Stimulated activated CD8-positive, alpha-beta memory T cell treated with anti-CD3 and anti-CD28 coated beads, Interleukin-12 subunit alpha, Interleukin-12 subunit beta, amount 100 ng/mL, for 1 hour (primary cell): Measurements from ENCODE around the gene PLPPR4.
"Not testable (repeated sequence)": the region's sequence is repeated elsewhere in the genome, so short reads cannot be mapped to it uniquely, and the experiment has no call there.

ENCODE experiments used
- DNase-seq: peaks from one replicate; pipeline ENCODE4 v3.0.0-alpha.2; 2020; ENCODE audit warnings: low read depth

The PLPPR4 gene

GRCh38 chr1:99264201-99265021 lies at the start of gene PLPPR4:
TSS of gene PLPPR4 (plus strand) at chr1:99264492. CDS start at chr1:99264594, 102 bp downstream.
- no peak for DNase-seq

- DNase-seq, result no peak
Measured at GRCh38 chr1:99216956-99217355, 47.3 kb upstream of the PLPPR4 start.

DNA sequence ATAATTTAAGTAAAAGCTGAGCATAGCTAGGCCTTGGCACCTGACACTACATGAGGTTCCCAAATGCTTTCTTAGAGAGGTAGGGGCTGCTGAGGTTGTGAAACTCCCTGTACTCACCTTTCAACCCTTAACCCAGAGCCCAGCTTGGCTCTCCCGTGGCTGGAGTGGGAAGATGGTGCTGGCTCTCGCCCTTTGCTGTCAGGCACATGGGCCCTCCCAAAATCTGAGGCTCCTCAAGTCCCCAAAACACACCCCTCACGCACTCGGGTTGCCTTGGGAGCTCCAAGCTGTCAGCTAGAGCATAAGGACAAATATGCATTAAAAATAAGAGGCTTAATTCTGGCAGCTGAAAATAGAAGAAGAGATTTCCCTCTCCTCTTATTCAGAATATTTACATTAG lies 46.7 kb upstream of the PLPPR4 start:
- no peak for DNase-seq

- no peak for DNase-seq
Measured at GRCh38 chr1:99218572-99218971, 45.7 kb upstream of the PLPPR4 start.

DNA sequence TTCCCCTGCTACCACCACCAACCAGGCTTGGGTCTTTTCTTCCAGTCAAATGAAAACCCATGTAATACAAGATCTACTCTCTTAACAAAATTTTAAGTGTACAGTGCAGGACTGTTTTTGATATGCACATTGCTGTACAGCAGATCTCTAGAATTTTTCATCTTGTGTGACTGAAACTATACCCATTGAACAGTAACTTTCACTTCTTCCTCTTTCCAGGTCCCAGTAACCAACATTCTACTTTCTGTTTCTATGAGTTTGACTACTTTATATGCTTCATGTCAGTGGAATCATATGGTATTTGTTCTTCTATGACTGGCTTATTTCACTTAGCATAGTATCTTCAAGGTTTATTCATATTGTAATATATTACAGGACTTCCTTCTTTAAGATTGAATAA lies 45.3 kb upstream of the PLPPR4 start:
- no peak for DNase-seq

DNA sequence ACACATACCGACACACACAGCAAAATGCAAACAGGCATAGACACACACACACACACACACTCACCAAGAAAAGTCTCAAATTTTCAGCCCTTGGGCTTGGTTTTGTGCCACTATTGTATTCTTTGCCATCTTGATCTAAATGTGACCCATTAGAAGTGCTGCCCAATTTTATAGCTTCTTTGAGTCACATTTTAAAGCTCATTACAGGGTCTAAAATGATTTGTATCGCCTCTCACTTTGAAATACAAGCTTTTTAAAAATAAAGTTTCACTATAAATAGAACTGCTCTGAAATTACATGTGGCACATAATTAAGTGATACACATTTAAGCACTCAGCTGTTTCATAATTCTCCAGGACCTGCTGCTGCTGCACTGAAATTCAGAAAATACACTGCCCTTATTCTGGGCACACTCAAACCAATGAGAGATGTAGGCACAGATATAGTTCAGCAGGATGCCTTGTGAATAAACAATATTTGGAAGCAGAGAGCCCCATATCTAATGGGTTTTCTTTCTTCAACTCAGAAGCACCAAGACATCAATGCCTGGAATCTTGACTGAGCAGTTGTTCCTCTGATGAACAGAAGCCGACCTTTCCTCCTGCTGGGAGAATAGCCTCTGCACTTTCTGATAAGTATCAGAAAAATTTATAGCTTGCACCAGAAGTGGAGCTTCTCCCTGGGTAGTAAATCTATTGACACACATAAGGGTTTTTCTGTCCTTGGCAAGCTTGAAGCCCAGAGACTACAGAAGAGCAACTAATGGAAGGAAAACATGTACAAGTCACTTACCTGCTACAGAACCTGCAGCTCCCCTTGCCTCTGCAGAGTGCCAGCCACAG lies 37.0 kb upstream of the PLPPR4 start:
- DNase-seq, result no peak

DNA sequence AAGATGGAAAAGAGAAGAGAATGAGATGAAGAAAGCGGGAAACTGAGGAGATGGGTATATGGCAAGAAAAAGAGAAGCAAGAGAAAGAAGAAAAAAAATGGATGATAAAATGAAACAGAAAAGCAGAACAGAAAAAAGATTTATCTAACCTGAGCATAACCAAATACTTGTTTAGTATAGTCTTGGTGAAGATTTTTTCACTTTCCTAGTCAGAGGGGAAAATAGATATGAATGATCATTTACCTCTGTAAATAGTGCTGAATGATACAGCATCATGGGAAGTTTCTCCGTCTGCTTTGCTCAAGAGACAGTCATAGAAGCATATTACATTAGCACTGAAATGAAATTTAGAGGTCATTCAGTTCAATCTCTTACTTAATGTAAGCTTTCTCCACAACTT lies 36.1 kb upstream of the PLPPR4 start:
- no peak for DNase-seq

DNA sequence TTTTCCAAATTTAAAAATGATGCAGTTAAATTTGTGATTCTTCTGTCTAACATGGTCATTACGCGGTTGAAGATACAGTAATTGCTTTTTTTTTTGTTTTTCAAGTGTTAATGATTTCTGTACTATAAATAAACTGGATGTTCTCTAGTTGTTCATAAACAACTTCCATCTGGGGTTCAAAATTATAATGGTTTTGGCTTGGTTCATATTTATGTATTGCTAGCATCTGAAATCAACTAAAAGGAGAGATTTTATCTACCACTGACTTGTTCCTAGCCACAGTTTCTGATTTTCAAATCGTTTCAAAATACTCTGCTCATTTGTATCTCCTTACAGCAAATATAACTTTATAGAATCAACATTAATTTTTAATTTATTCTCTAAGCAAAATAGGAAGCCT lies 35.2 kb upstream of the PLPPR4 start:
- no peak for DNase-seq

GRCh38 chr1:99230695-99231094 lies 33.6 kb upstream of the PLPPR4 start:
- no peak for DNase-seq

DNA sequence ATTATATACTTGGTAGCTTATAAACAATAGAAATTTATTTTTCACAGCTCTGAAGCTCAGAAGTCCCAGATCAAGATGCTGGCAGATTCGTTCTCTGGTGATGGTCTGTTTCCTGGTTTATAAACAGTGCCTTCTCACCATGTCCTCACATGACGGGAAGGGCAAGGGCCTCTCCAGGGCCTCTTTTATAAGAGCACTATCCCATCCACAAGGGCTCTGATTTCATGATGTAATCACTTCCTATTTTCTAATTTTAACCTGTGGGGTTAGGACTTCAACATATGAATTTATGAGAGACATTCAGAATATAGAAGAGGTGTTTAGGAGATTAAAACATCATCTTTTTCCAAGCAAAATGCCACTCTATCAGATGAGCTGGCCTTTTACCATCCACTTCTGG lies 32.1 kb upstream of the PLPPR4 start:
- no peak for DNase-seq

GRCh38 chr1:99233446-99233845 lies 30.8 kb upstream of the PLPPR4 start:
- DNase-seq, result no peak

DNA sequence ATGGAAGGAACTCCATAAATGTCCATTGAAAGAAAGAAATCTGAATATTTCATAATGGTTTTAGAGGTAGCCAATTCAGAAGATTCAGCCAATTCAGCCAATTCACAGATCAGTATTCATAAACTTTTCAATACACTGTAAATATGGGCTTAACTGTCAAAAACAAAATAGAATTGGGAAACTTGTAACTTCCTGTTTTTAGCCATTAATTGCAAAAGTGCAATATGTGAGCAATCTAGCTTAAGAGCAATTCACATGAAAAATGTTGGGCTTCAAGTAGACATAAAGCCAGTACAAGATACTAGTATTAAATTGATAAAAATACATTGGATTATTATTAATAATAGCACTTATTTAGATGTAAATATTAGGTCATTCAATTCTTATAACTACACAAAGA lies 27.5 kb upstream of the PLPPR4 start:
- no peak for DNase-seq

DNA sequence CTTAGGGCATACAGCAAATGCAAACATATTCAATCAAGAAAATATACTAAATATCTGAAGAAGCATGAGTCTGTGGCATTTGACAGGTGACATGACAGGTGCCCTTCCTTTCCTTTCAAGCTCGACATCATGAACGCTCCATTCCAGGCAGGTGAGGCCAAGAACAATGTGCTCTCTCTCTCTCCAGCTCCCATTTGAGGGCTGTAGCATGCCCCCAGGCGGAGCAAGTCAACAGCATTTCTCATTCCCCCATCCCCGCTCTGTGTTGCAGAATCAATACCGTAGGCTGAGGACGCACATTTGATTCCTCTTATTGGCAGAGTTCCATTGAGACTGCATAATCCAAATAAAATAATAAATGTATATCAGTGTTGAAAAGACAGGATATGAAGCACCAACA lies 24.6 kb upstream of the PLPPR4 start:
- DNase-seq, result no peak

GRCh38 chr1:99240621-99241020 lies 23.7 kb upstream of the PLPPR4 start:
- DNase-seq, result no peak

GRCh38 chr1:99246152-99246551 lies 18.1 kb upstream of the PLPPR4 start:
- DNase-seq, result no peak

DNA sequence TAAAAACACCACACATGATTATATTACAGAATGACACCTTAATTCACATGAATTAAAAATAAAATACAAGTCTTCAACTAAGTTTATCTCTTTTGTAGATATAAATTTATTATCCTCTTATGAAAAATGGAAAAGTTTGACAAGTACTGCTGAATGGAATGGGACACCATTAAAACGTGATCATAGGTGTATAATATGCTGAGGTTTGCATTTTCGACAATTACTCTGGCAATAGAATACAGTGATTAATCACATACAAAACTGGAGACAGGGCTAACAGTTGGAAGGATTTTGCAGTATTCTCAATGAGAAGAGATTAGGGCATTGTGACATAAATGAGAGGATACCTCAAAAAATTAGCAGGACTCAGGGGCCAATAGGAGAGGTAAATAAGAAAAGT lies 17.1 kb upstream of the PLPPR4 start:
- DNase-seq, result no peak

DNA sequence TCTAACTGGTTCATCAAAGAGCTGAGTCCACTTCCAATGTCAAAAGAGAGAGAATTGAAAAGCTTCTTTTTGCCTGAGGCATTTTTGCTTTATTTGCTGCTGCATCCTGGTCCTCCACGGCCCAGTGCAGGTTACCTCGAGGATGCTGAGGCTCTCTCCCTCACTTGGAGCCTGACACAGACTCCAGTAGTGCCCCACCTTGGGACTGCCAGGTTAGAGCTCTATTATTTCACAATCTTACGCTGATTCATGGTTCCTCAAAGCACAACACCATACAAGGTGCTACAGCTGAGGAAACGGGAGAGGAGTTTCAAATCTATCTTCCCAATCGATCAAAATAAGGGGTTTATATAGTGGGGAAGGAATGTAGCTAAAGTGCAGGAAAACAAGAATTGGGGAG lies 13.6 kb upstream of the PLPPR4 start:
- no peak for DNase-seq

GRCh38 chr1:99251308-99251707 lies 13.0 kb upstream of the PLPPR4 start:
- DNase-seq, result no peak

DNA sequence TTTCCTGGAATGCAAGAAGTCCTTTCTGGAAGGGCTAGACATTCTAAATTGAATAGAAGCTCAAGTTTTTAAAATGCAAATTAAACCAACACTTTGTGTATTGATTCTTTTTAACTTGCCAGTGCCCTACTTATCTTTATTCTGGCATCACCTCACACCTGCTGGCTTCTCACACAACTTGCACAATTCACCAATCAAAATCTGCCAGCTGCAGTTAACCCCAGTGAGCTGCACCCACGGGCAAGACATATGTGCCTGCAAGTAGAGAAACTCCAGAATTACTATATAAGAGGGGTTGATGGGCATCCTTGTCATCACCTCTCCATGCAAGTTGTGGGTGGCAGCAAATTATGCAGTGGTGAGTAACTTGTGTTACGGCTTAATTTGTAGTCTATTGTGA lies 11.7 kb upstream of the PLPPR4 start:
- no peak for DNase-seq

DNA sequence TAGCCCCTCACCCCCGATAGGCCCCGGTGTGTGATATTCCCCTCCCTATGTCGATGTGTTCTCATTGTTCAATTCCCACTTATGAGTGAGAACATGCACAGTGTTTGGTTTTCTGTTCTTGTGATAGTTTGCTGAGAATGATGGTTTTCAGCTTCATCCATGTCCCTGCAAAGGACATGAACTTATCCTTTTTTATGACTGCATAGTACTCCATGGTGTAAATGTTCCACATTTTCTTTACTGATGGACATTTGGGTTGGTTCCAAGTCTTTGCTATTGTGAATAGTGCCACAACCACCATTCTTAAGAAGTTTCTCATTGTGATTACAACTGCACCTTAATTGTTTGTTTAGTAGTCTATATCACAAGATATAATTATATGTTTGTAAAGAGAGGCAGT lies 3.9 kb upstream of the PLPPR4 start:
- DNase-seq, result not testable (repeated sequence)

- DNase-seq, result no peak
Measured at GRCh38 chr1:99265124-99265523, 832 bp downstream of the PLPPR4 start.

- no peak for DNase-seq
Measured at GRCh38 chr1:99266726-99267125, 2.4 kb downstream of the PLPPR4 start.

- DNase-seq, result no peak
Measured at GRCh38 chr1:99268021-99268420, 3.7 kb downstream of the PLPPR4 start.
